Sigmoid colon (tissue), 7 donors: Measurements from ENCODE around the gene CMPK1. TPM values are rescaled to one million over a fixed set of nuclear protein-coding genes. Genes with fewer than 3 reads are reported as not detected.
"Not testable (repeated sequence)": the region's sequence is repeated elsewhere in the genome, so short reads cannot be mapped to it uniquely, and the experiment has no call there.

Experiments used
- DNase-seq: peaks from one replicate; pipeline ENCODE4 v3.0.0-alpha.2; 2019
- H3K27ac ChIP-seq, 4 donors: fragments of 200-600 bp; sonication (generic); one replicate each; pipeline ENCODE4 v1.5.1; 2016 to 2019; ENCODE audit warnings: mild to moderate bottlenecking in 1 of 4
- H3K27me3 ChIP-seq, 3 donors: fragments of 200-600 bp; sonication (generic); one replicate each; pipeline ENCODE4 v1.5.1; 2019; ENCODE audit warnings: mild to moderate bottlenecking in 1 of 3
- H3K36me3 ChIP-seq, 4 donors: fragments of 200-600 bp; sonication (generic); one replicate each; pipeline ENCODE4 v1.5.1; 2016 to 2019
- H3K4me1 ChIP-seq, 4 donors: fragments of 200-600 bp; sonication (generic); one replicate each; pipeline ENCODE4 v1.5.1; 2017 to 2019
- H3K4me3 ChIP-seq, 4 donors: fragments of 200-600 bp; sonication (generic); one replicate each; pipeline ENCODE4 v1.5.1; 2017 to 2019; ENCODE audit warnings: mild to moderate bottlenecking in 2 of 4, moderate library complexity in 1 of 4
- H3K9me3 ChIP-seq, 4 donors: fragments of 200-600 bp in 3 of 4; sonication (generic) in 3 of 4; one replicate each; pipeline versions ENCODE4 v1.5.1 to v1.6.1; 2013 to 2019
- EP300 ChIP-seq, 4 donors: sonication (generic); formaldehyde crosslinking; IDR thresholded peaks; one replicate each; pipeline ENCODE4 v1.6.1; 2017; ENCODE audit warnings: antibody characterized with exemption in 4 of 4
- POLR2A ChIP-seq, 2 donors: fragments of 450-650 bp; IDR thresholded peaks; one replicate each; pipeline ENCODE4 v1.6.1; 2016; ENCODE audit warnings: antibody characterized with exemption in 2 of 2, mild to moderate bottlenecking in 2 of 2, moderate library complexity in 2 of 2
- POLR2AphosphoS5 ChIP-seq, 4 donors: sonication (generic); formaldehyde crosslinking; IDR thresholded peaks; one replicate each; pipeline ENCODE4 v1.6.1; 2017; ENCODE audit warnings: antibody characterized with exemption in 4 of 4
- whole genome bisulfite sequencing, 2 donors: extraction: QIAGEN DNeasy Blood & Tissue Kit; methylation state at CpG; one replicate each; pipeline ENCODE4 v1.1.7; 2013; 5-methylcytosine and 5-hydroxymethylcytosine counted together
- intact Hi-C: fragments of 100-400 bp; cut with DNase I; formaldehyde crosslinking; loops from one replicate; pipeline ENCODE4 v1.15.1; 2023
- polyA plus RNA-seq, 3 donors: library from polyadenylated mRNA; stranded (reverse); fragments of 200-250 nt; gene quantifications; one replicate each; pipeline ENCODE4 v1.2.3, GENCODE V29; 2013
- total RNA-seq, 4 donors: library from RNA; depleted of rRNA; stranded (reverse); fragments of >200 nt; gene quantifications; one replicate each; pipeline ENCODE4 v1.1.0, GENCODE V29; 2016
- TF ChIP-seq, protein P1 (sequence below), 4 experiments: fragments of 450-650 bp in 3 of 4; fragments of 200-600 bp in 1 of 4; IDR thresholded peaks; one replicate each; pipeline ENCODE4 v1.5.1; 2016 to 2019; ENCODE audit warnings: antibody characterized with exemption in 4 of 4, mild to moderate bottlenecking in 3 of 4, moderate library complexity in 2 of 4
- donor health status: healthy with polysubstance abuse.
- donor health status: Bipolar disorder and iron deficiency.
- donor health status: healthy.

The CMPK1 gene
- total and polyA plus RNA-seq, 7 donors: 94.1 to 250 (median 130) TPM

- Histone ChIP-seq H3K9me3 (no peaks in the 10 kb centered on the region), H3K4me3 (no peak overlapping the region), H3K27me3 (no peaks in the 10 kb centered on the region), H3K27ac (peak overlapping the region in 1 of 4 donors; percentile 17), H3K4me1 (peaks cover 0 to 33% (median 25%) of the 10 kb centered on the region in 4 donors), H3K36me3 (no peaks in the 10 kb centered on the region)
- intact Hi-C loops: no loop called here
- DNase-seq: no peak
- TF ChIP-seq EP300 (IDR thresholded peaks at IDR 0.05) (no peak), POLR2A (IDR thresholded peaks at IDR 0.05) (no peak), POLR2AphosphoS5 (IDR thresholded peaks at IDR 0.05) (no peak)
- TF ChIP-seq, protein P1, sequence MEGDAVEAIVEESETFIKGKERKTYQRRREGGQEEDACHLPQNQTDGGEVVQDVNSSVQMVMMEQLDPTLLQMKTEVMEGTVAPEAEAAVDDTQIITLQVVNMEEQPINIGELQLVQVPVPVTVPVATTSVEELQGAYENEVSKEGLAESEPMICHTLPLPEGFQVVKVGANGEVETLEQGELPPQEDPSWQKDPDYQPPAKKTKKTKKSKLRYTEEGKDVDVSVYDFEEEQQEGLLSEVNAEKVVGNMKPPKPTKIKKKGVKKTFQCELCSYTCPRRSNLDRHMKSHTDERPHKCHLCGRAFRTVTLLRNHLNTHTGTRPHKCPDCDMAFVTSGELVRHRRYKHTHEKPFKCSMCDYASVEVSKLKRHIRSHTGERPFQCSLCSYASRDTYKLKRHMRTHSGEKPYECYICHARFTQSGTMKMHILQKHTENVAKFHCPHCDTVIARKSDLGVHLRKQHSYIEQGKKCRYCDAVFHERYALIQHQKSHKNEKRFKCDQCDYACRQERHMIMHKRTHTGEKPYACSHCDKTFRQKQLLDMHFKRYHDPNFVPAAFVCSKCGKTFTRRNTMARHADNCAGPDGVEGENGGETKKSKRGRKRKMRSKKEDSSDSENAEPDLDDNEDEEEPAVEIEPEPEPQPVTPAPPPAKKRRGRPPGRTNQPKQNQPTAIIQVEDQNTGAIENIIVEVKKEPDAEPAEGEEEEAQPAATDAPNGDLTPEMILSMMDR (IDR thresholded peaks at IDR 0.05): no peak
Measured at GRCh38 chr1:47338249-47339077, 4.9 kb downstream of the CMPK1 start.

- H3K4me1 ChIP-seq: peaks cover 0 to 27% (median 19%) of the 10 kb centered on the region in 4 donors
- H3K4me3 ChIP-seq: no peak overlapping the region
- WGBS, 2 donors: 50 to 77% methylated on average over 4 of the region's 4 CpGs
- no peaks in the 10 kb centered on the region for H3K9me3 ChIP-seq
- no peak for DNase-seq
- no peak overlapping the region for H3K27ac ChIP-seq
- intact Hi-C loops: no loop called here
- no peaks in the 10 kb centered on the region for H3K36me3 ChIP-seq
- H3K27me3 ChIP-seq: no peaks in the 10 kb centered on the region
- TF ChIP-seq EP300 (IDR thresholded peaks at IDR 0.05) (no peak), POLR2AphosphoS5 (IDR thresholded peaks at IDR 0.05) (no peak), POLR2A (IDR thresholded peaks at IDR 0.05) (no peak)
- TF ChIP-seq, protein P1 (IDR thresholded peaks at IDR 0.05): no peak
Measured at GRCh38 chr1:47340227-47340626, 6.6 kb downstream of the CMPK1 start.

- H3K27ac ChIP-seq, H3K9me3 ChIP-seq, H3K4me3 ChIP-seq, intact Hi-C loops, DNase-seq, H3K27me3 ChIP-seq, H3K36me3 ChIP-seq, H3K4me1 ChIP-seq: not testable (repeated sequence)
- 96 to 97% methylated on average over 5 of the region's 5 CpGs for WGBS, 2 donors
Measured at GRCh38 chr1:47346979-47347378, 13.4 kb downstream of the CMPK1 start.

- 40 to 80% methylated on average over 9 of the region's 9 CpGs for WGBS, 2 donors
- Histone ChIP-seq H3K27ac (no peak overlapping the region), H3K9me3 (no peaks in the 10 kb centered on the region), H3K36me3 (no peaks in the 10 kb centered on the region), H3K27me3 (no peaks in the 10 kb centered on the region), H3K4me1 (peaks cover 0 to 9% (median 4%) of the 10 kb centered on the region in 4 donors), H3K4me3 (no peak overlapping the region)
- no peak for TF ChIP-seq EP300 (IDR thresholded peaks at IDR 0.05)
- DNase-seq: no peak
- intact Hi-C loops: no loop called here
Measured at GRCh38 chr1:47347735-47348134, 14.1 kb downstream of the CMPK1 start.

DNA sequence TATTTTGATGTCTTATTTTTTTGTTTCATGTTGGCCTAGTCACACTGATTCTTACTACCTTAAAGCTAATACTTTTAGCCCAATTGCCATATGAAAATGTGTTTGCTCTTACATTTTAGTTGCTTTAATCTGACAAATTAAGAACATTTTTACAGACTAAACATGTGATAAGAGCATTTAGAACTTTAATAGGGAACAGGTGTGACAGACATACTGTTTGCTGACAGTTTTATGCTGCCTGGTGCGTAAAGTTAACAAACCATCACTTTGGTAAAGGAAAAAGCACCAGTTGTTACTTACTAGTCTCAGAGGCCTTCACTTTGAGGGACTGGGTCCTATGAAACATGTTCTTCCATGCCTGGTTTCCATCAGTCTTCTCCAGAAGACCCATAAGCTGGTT lies 14.7 kb downstream of the CMPK1 start:
- Histone ChIP-seq H3K27me3 (no peaks in the 10 kb centered on the region), H3K4me3 (no peak overlapping the region), H3K4me1 (peaks cover 0 to 9% (median 4%) of the 10 kb centered on the region in 4 donors), H3K36me3 (no peaks in the 10 kb centered on the region), H3K27ac (no peak overlapping the region), H3K9me3 (no peaks in the 10 kb centered on the region)
- no peak for TF ChIP-seq POLR2A (IDR thresholded peaks at IDR 0.05)
- TF ChIP-seq POLR2AphosphoS5 (IDR thresholded peaks at IDR 0.05): no peak
- no peak for TF ChIP-seq EP300 (IDR thresholded peaks at IDR 0.05)
- TF ChIP-seq, protein P1 (IDR thresholded peaks at IDR 0.05): no peak
- 25 to 72% methylated on average over 1 of the region's 1 CpG for WGBS, 2 donors
- intact Hi-C loops: no loop called here
- DNase-seq: no peak

- Histone ChIP-seq H3K4me3 (no peak overlapping the region), H3K27me3 (no peaks in the 10 kb centered on the region), H3K27ac (no peak overlapping the region), H3K9me3 (no peaks in the 10 kb centered on the region), H3K36me3 (no peaks in the 10 kb centered on the region), H3K4me1 (peaks cover 0 to 9% (median 4%) of the 10 kb centered on the region in 4 donors)
- no peak for DNase-seq
- TF ChIP-seq, protein P1 (IDR thresholded peaks at IDR 0.05): no peak
- TF ChIP-seq POLR2AphosphoS5 (IDR thresholded peaks at IDR 0.05): no peak
- TF ChIP-seq EP300 (IDR thresholded peaks at IDR 0.05): no peak
- no peak for TF ChIP-seq POLR2A (IDR thresholded peaks at IDR 0.05)
- WGBS, 2 donors: 91 to 92% methylated on average over 2 of the region's 2 CpGs
- intact Hi-C loops: no loop called here
Measured at GRCh38 chr1:47351305-47351704, 17.7 kb downstream of the CMPK1 start.
